GM19193 (cell line): ENCODE measurements around the gene NPAS2.

Source experiments
- POLR2A ChIP-seq: IDR thresholded peaks from 4 replicates; pipeline ENCODE4 v1.6.1; 2011; ENCODE audit not compliant: insufficient read depth, insufficient read length; ENCODE audit errors: extremely low read depth

The NPAS2 gene

DNA sequence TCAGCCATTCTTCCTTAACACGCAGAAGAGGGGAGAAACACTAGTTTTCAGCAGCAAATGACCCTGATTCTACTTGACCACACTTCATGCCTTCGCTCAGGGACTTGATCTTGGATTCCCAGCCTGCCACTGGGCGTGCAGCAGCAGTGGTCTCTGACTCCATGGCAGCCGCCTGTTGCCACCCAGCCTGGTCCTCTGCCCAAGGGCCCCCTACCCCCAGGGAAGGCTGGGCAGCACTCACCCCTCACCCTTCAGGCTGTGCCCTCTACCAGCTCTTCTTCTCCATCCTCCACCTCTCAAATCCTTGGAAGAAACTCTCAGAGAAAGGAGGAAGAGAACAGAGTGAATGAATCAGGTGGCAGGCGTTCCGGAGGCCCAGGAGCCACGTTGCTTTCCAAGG lies 150.1 kb downstream of the NPAS2 start:
- no peak for TF ChIP-seq POLR2A

DNA sequence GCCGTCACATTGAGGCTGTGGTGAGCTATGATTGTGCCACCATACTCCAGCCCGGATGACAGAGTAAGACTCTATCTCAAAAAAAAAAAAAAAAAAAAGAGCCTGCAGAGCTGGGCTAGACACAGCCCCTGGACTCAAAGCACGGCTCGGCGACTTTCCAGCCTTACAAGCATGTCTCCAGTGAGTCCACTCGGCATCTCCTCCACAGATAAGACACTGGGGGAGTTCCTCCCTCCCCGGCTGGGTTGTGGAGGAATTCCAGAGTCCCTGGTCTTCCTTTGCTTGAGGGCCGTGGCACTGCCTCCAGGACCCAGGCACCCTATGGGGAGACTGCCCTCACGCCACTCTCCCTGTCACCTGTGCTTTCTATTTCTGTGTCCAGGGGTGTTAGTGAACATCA lies 151.3 kb downstream of the NPAS2 start:
- no peak for TF ChIP-seq POLR2A

DNA sequence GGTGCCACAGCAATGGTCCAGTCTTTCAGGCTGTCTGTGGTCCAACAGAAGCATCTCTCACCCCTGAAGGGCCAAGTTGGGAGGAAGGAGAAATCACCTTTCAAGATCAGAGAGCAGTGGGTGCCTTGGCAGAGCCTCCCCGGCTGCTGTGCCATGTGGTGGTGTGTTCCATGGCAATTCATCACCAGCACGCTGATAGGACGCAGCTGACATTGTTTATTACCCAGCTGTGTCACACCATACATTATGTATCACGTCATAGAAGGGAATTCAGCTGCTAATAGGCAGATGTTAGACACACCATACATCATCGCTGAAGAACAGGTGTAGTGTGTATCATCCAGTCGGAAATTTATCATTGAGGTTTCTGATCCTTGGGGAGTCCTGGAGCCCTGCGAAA lies 152.5 kb downstream of the NPAS2 start:
- TF ChIP-seq POLR2A: no peak

DNA sequence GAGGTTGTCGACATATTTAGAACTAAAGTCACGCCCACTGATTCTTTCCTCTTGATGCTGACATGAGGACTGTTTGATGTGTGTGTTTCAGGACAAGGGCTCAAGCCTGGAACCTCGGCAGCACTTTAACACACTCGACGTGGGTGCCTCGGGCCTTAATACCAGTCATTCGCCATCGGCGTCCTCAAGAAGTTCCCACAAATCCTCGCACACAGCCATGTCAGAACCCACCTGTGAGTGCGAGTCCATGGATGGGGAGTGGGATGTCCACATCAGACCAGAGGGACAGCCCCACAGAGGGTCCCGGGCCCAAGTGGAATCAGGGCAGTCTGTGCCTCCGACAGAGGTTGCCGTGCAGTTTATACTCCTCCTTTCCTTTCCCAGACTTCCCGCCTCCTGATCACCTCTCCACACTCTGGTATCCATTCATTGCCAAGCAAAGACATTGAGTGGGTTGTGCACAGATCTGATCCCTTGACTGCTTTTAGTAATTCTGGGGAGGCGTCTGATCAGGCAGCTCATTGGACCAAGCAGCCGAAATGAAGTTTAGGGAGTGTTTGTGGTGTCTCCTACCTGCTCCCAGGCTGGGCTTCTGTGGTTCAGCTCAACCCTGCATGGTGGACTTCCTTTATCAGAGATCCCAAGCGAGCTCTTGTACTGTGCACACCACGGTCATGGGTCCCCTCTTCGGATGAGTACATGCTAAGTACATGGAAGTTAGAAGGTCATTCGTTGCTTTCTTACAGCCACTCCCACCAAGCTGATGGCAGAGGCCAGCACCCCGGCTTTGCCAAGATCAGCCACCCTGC lies 155.0 kb downstream of the NPAS2 start:
- TF ChIP-seq POLR2A: no peak

DNA sequence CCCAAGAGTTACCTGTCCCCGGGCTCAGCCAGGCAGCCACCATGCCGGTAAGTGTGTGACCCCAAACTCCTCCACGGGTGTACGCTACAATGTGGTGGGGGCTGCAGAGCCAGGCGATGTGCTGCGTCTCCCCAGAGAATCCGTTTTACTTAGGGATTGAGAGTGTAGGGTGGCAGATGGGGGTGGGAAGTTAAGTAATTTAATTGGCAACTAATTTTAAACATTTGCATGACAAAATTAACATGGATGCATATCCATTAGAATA lies 155.5 kb downstream of the NPAS2 start:
- TF ChIP-seq POLR2A: no peak

DNA sequence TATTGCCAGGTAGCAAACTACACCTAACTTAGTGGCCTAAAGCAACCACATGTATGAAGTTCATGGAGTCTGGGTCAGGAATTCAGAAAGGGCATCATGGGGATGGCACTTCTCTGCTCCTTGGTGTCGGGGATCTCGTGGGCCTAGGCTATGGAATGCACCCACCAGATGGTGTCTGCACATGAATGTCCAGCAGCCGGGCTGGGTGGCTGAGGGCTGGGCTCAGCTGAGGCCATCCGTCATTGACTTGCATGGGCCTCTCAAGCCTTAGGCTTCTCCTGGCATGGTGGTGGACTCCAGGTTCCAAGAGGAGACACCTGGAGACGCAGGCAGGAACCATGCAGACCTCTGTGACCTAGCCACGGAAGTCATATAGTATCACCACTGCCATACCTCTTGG lies 156.1 kb downstream of the NPAS2 start:
- TF ChIP-seq POLR2A: no peak

DNA sequence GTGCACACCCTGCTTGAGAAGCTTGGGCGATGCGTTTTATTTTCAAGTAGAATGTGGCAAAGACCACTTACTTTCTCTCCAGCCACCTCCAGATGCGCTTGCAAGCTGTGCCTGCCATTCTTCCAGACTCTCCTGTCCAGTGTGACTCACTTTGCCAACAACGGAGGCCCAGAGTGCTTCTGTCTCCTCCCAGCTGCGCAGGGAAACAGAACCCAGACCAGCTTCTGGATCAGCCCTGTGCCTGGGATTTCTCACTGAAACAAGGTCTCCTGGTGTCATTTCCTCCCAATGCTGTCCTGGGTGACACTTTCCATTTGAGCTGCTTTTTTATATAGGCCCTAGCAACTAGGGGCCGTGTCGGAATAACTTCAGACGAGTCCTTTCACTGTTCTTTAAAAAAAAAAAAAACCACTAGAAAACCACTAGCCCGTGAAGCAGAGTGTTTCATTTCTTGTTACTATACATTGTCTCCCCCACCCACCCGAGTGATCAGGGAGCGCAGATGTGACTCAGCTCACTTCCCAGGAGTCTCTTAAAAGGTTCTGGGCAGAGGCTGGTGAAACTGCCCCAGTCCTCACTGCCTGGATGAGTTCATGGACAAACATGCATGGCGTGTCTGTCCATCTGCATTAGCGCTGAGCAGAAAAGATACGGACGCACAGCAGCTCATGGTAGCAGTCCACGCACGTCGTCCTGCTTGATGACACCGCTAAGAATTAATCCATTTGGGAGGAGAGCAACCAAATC lies 156.9 kb downstream of the NPAS2 start:
- no peak for TF ChIP-seq POLR2A

DNA sequence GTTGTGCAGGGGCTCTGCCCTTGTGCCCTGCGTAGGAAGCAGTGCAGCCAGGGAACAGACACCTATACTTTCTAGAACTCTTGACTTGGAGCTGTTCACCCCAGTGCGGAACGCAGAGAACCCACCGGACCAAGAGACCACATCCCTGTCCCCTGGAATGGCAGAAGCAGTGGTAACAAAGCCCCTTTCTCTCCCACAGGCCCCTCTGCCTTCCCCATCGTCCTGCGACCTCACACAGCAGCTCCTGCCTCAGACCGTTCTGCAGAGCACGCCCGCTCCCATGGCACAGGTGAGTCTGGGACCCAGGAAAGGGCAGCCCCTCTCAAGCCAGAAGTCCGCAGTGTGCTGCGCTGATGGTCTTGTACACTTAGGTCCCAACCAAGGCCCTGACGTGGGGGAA lies 157.6 kb downstream of the NPAS2 start:
- TF ChIP-seq POLR2A: no peak

DNA sequence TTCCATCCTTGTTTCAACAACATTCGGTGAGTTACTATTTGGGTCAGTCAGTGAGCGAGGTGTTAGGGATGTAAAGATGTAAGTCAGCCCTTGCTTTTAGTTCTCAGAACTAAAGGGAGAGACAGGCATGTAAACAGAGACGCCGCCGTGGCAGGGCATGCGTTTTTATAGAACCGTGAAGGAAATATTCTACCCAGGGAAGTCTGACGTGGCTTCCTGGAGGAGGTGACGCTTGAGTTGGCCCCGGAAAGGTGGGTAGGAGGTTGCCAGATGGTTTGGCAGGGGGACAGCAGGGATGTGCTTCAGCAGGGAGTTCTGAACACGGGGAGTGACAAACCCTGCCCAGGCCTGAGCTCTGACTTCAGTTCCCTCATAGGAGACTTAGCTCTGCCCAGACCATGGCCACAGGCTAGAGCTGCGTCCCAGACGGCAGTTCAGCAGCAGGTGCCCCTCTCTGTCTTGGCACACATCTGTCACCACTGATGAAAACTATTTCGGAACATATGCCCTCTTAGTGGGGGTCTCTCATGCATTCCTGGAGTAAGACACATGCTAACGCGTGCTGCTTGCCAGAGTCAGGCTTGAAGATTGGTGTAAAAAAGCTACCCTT lies 158.7 kb downstream of the NPAS2 start:
- no peak for TF ChIP-seq POLR2A

DNA sequence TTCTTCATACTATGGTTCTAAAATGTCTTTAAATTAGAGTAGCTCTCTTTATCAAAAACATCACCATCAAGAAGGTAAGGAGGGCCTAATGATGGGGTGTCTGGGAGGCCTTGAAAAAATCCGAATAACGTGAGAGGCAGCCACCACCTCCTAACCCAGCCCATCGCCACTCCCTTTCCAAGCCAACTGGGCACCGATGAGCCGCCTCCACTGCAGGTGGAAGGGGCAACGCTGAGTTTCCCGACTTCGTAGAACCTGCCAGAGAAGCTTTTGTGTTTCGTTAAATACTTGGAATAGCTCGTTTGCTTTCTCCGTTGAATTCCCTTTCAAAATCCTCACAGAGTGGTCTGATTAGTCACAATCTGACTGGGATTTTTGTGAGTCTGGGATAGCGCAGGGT lies 160.1 kb downstream of the NPAS2 start:
- TF ChIP-seq POLR2A: no peak

DNA sequence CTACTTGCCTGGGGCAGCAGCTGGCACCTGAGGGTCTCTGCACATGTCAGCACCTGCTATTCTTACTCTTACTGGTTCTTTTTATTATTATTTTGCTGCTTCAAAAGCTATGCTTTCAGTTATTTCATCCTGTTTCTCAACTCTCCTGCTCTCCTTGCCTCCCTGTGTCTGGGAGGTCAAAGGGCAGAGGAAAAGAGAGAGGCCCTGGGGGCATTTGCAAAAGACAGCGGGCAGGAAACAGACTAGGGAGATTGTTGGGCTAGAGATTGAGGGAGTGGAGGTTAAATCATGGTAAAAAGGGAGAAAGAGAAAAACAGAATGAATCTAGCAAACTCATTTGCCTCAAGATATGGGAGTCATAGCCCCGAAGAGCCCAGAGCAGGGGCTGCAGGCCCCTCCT lies 161.1 kb downstream of the NPAS2 start:
- TF ChIP-seq POLR2A: no peak

DNA sequence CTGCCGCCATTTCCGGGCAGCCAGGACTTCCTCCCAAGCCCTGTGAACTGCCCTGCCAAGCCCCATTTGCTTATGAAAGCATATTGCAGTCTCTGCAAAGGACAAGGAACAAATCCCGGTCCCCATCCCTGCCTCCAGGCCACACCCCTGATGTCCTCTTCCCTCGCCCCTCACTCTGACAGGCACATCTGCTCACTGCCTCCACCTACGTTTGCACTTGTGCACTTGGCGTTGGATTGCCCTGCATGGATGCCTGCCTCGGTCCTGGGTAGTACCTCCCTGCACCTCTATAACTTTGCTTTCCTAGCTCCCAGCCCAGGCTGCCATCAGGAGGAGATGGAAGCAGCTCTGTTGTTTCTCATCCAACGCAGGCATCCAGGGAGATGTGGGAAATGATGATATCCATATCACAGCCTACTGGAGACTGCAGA lies 162.5 kb downstream of the NPAS2 start:
- no peak for TF ChIP-seq POLR2A

DNA sequence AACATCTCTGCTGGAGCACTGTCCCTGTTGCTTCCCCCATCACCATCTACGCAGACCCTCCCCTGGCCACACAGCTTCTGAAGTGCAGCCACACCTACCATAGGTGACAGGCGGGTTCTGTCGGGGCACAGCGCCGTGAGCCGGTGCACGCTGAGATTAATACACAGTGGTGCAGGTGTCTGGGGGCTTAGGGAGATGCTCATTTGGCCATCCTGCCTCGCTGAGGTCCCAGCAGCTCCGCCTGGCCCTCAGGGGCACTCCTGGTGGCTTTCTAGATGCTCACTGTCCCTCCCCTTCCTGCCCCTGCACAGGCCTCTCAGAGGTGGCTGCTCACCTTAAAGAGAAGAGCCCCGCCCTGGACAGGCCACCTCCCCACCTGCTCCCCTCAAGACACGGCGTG lies 163.3 kb downstream of the NPAS2 start:
- no peak for TF ChIP-seq POLR2A

DNA sequence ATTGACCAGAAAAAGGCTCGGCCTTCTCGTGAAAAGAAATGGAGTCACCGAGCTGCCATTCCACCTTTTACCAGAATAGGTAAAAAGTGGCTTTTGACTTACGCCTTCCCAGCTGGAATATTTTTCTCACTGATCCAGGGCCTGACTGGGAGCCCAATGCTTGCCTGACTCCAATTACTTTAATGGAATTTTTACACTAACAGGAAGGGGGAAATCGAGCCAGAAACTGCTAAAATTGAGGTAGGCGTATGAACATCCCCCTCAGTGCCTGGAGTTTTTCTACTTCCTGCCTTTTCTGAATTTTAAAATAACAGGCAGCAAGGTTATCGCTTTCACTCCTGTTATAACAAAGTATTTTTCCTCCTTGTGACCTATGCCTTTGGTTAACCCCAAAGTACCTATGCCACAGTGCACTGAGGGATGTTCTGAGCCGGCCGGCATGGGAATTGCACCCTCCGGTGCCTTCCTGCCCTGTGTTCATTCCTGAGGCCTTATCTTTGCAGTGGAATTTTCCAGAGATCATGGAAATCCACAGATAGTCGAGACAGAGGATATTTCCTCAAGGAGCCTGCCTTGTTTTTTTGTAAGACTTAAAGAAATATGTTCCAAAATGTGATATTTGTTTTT lies 163.9 kb downstream of the NPAS2 start:
- TF ChIP-seq POLR2A: no peak

DNA sequence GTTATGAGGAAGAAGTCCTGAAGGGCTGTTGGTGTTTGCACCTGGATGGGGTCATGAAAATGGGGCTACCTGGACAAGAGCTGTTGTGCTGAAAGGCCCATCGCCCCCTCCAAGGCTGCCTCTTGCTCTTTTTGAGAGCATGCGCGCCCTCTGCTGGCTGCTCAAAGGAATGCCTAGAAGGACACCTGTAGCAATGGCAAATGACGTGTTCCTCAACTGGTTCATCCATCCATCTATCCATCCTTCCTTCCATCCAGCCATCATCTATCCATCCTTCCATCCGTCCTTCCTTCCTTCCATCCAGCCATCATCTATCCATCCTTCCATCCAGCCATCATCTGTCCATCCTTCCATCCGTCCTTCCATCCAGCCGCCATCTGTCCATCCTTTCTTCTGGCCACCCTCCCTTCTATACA lies 165.0 kb downstream of the NPAS2 start:
- TF ChIP-seq POLR2A: no peak
